H1 (cell line): ENCODE results near the gene GNAT1. TPM values are rescaled to one million over a fixed set of nuclear protein-coding genes. Genes with fewer than 3 reads are reported as not detected.

Experiments used
- CTCF ChIA-PET: fragments of 300-600 bp; sonication (Branson Sonifier 250); formaldehyde crosslinking; loops from one replicate; lab custom pipeline; 2021; ENCODE audit not compliant: partially characterized antibody; lab: Charles Lee
- POLR2A ChIA-PET: fragments of 300-600 bp; sonication (Branson Sonifier 250); formaldehyde crosslinking; loops from one replicate; lab custom pipeline; 2021; ENCODE audit warnings: inconsistent platforms; ENCODE audit not compliant: partially characterized antibody; lab: Charles Lee
- DNase-seq, 2 experiments: peaks; one replicate each; pipeline versions ENCODE4 v3.0.0 to v3.0.0-alpha.2; 2010 to 2022; ENCODE audit warnings: low spot score in 2 of 2, low read depth in 1 of 2, mixed read lengths in 1 of 2
- FAIRE-seq: peaks from 2 replicates; lab custom pipeline; 2011; peaks lifted over from hg19 to GRCh38; lab: Jason Lieb, UNC
- H2AFZ ChIP-seq: 2 replicates; pipeline ENCODE4 v1.8.1; 2012; ENCODE audit warnings: low read length, inconsistent platforms
- H2AK5ac ChIP-seq: 2 replicates; pipeline ENCODE4 v1.6.1; 2013; ENCODE audit warnings: low read depth, low read length
- H2BK120ac ChIP-seq: replicated peaks from 2 replicates; pipeline ENCODE3; 2013; ENCODE audit warnings: low read depth, low read length, inconsistent platforms
- H2BK12ac ChIP-seq: 2 replicates; pipeline ENCODE4 v1.6.1; 2013; ENCODE audit warnings: low read depth, low read length
- H2BK15ac ChIP-seq: 2 replicates; pipeline ENCODE4 v1.6.1; 2013; ENCODE audit warnings: low read length
- H2BK20ac ChIP-seq: 2 replicates; pipeline ENCODE4 v1.6.1; 2013; ENCODE audit warnings: low read length
- H2BK5ac ChIP-seq: 2 replicates; pipeline ENCODE4 v1.6.1; 2013; ENCODE audit warnings: low read depth, low read length
- H3K14ac ChIP-seq: 2 replicates; pipeline ENCODE4 v1.6.1; 2013; ENCODE audit warnings: inconsistent platforms; ENCODE audit not compliant: insufficient read length
- H3K18ac ChIP-seq: 2 replicates; pipeline ENCODE4 v1.6.1; 2013; ENCODE audit warnings: low read length; ENCODE audit errors: extremely low read depth
- H3K23ac ChIP-seq: 2 replicates; pipeline ENCODE4 v1.6.1; 2013; ENCODE audit warnings: inconsistent platforms; ENCODE audit not compliant: insufficient read length
- H3K23me2 ChIP-seq: 2 replicates; pipeline ENCODE4 v1.6.1; 2013; ENCODE audit warnings: low read depth, low read length
- H3K27ac ChIP-seq: 2 replicates; pipeline ENCODE4 v1.6.1; 2011; ENCODE audit warnings: low read depth, low read length, inconsistent platforms
- H3K27me3 ChIP-seq, 4 experiments: replicated peaks in 1 of 4; 1 replicate in 1 of 4; 2 replicates in 3 of 4; pipeline versions ENCODE4 v1.6.1 to v1.8.1; 2011 to 2013; ENCODE audit warnings: low read length in 3 of 4, mild to moderate bottlenecking in 3 of 4, inconsistent platforms in 2 of 4, mixed read lengths in 2 of 4, moderate library complexity in 1 of 4; ENCODE audit not compliant: control insufficient read depth in 3 of 4, insufficient read depth in 3 of 4; ENCODE audit errors: extremely low read depth in 1 of 4
- H3K36me3 ChIP-seq, 4 experiments: 2 replicates each; pipeline versions ENCODE4 v1.6.1 to v1.8.1; 2011 to 2013; ENCODE audit warnings: mild to moderate bottlenecking in 4 of 4, low read length in 3 of 4, moderate library complexity in 2 of 4, control low read depth in 1 of 4, inconsistent platforms in 1 of 4; ENCODE audit not compliant: insufficient read depth in 4 of 4, control insufficient read depth in 2 of 4
- H3K4ac ChIP-seq: replicated peaks from 2 replicates; pipeline ENCODE3; 2013; ENCODE audit warnings: low read length, low read depth, mixed read lengths, inconsistent platforms; ENCODE audit not compliant: insufficient read length
- H3K4me1 ChIP-seq, 4 experiments: replicated peaks in 1 of 4; 1 replicate in 1 of 4; 2 replicates in 3 of 4; pipeline versions ENCODE4 v1.6.1 to v1.8.1; 2011 to 2013; ENCODE audit warnings: low read length in 3 of 4, inconsistent platforms in 2 of 4, mixed read lengths in 1 of 4; ENCODE audit not compliant: insufficient read depth in 4 of 4, control insufficient read depth in 3 of 4
- H3K4me2 ChIP-seq, 2 experiments: 2 replicates each; pipeline versions ENCODE4 v1.6.1 to v1.8.1; 2011 to 2013; ENCODE audit warnings: low read depth in 2 of 2, low read length in 2 of 2, control low read depth in 1 of 2, inconsistent platforms in 1 of 2, mild to moderate bottlenecking in 1 of 2; ENCODE audit not compliant: insufficient read depth in 1 of 2
- H3K4me3 ChIP-seq, 4 experiments: fragments of 200-600, 300-600 bp in 1 of 4; sonication (generic), shearing (Covaris generic), sonication (Bioruptor Twin) in 1 of 4; 2 replicates each; pipeline versions ENCODE4 v1.5.1 to v1.8.1; 2011 to 2016; ENCODE audit warnings: low read length in 4 of 4, low read depth in 3 of 4, control low read depth in 2 of 4, inconsistent platforms in 2 of 4, mild to moderate bottlenecking in 2 of 4, mixed read lengths in 1 of 4, moderate library complexity in 1 of 4; ENCODE audit not compliant: insufficient read depth in 2 of 4; ENCODE audit errors: extremely low read depth in 1 of 4
- H3K56ac ChIP-seq: replicated peaks from 2 replicates; pipeline ENCODE3; 2013; ENCODE audit warnings: low read depth, mild to moderate bottlenecking, mixed read lengths, low read length, inconsistent platforms; ENCODE audit not compliant: insufficient read length
- H3K79me1 ChIP-seq: 2 replicates; pipeline ENCODE4 v1.6.1; 2013; ENCODE audit warnings: low read depth, low read length, control low read depth
- H3K79me2 ChIP-seq, 2 experiments: 2 replicates each; pipeline versions ENCODE4 v1.6.1 to v1.8.1; 2012 to 2013; ENCODE audit warnings: low read length in 2 of 2, mild to moderate bottlenecking in 2 of 2, inconsistent platforms in 1 of 2; ENCODE audit not compliant: insufficient read depth in 2 of 2, control insufficient read depth in 1 of 2
- H3K9ac ChIP-seq, 4 experiments: replicated peaks in 1 of 4; 1 replicate in 1 of 4; 2 replicates in 3 of 4; pipeline versions ENCODE4 v1.6.1 to v1.8.1; 2011 to 2013; ENCODE audit warnings: low read depth in 3 of 4, low read length in 3 of 4, control low read depth in 2 of 4, mild to moderate bottlenecking in 2 of 4, moderate library complexity in 2 of 4, inconsistent platforms in 1 of 4; ENCODE audit errors: extremely low read depth in 1 of 4
- H3K9me3 ChIP-seq, 2 experiments: 2 replicates each; pipeline versions ENCODE4 v1.6.1 to v1.8.1; 2012 to 2013; ENCODE audit warnings: mild to moderate bottlenecking in 2 of 2, moderate library complexity in 2 of 2, control low read depth in 1 of 2, inconsistent platforms in 1 of 2, low read depth in 1 of 2, low read length in 1 of 2, mixed read lengths in 1 of 2; ENCODE audit not compliant: insufficient read depth in 2 of 2
- H4K20me1 ChIP-seq, 2 experiments: replicated peaks in 1 of 2; 2 replicates each; pipeline versions ENCODE3 to v1.8.1; 2011 to 2013; ENCODE audit warnings: inconsistent platforms in 2 of 2, low read length in 2 of 2, mild to moderate bottlenecking in 1 of 2; ENCODE audit not compliant: insufficient read depth in 2 of 2, control insufficient read depth in 1 of 2
- H4K5ac ChIP-seq: 2 replicates; pipeline ENCODE4 v1.6.1; 2013; ENCODE audit warnings: low read length, low read depth, mixed read lengths, inconsistent platforms; ENCODE audit not compliant: insufficient read length
- H4K8ac ChIP-seq: 2 replicates; pipeline ENCODE4 v1.8.0; 2013; ENCODE audit warnings: mild to moderate bottlenecking, moderate library complexity, low read length, inconsistent platforms; ENCODE audit not compliant: insufficient read depth; ENCODE audit errors: extremely low read depth
- H4K91ac ChIP-seq: replicated peaks from 2 replicates; pipeline ENCODE3; 2013; ENCODE audit warnings: low read length, mixed read lengths, inconsistent platforms; ENCODE audit not compliant: insufficient read length
- CBX8 ChIP-seq: fragments of 300-800, 300-1000 bp; sonication (generic); IDR thresholded peaks from 2 replicates; pipeline ENCODE4 v1.7.1; 2016; ENCODE audit warnings: low read depth, low read length, borderline replicate concordance
- GABPA ChIP-seq: IDR thresholded peaks from 2 replicates; pipeline ENCODE4 v1.6.1; 2011; ENCODE audit warnings: mild to moderate bottlenecking, low read length, moderate library complexity, borderline replicate concordance; ENCODE audit not compliant: insufficient read depth
- HDAC6 ChIP-seq: IDR thresholded peaks from one replicate; pipeline ENCODE4 v1.7.1; 2012; ENCODE audit warnings: low read depth, mild to moderate bottlenecking, inconsistent platforms, low read length, moderate library complexity
- KDM1A ChIP-seq: fragments of 200-600, 300-600 bp; sonication (generic); IDR thresholded peaks from 2 replicates; pipeline ENCODE4 v1.7.1; 2016; ENCODE audit warnings: mild to moderate bottlenecking, low read length, borderline replicate concordance
- MAFK ChIP-seq: IDR thresholded peaks from 2 replicates; pipeline ENCODE4 v1.6.1; 2012; ENCODE audit warnings: low read depth, mild to moderate bottlenecking, improper control_type of control experiment, low read length
- NRF1 ChIP-seq: IDR thresholded peaks from 2 replicates; pipeline ENCODE4 v1.6.1; 2011; ENCODE audit warnings: mild to moderate bottlenecking, low read depth, low read length, improper control_type of control experiment
- POLR2A ChIP-seq, 2 experiments: IDR thresholded peaks; 1 replicate in 1 of 2; 2 replicates in 1 of 2; pipeline ENCODE4 v1.6.1; 2011; ENCODE audit warnings: low read depth in 2 of 2, low read length in 2 of 2, mild to moderate bottlenecking in 2 of 2; ENCODE audit errors: control extremely low read depth in 1 of 2
- RAD21 ChIP-seq, 2 experiments: IDR thresholded peaks in 1 of 2; conservative IDR thresholded peaks in 1 of 2; 2 replicates each; pipeline ENCODE4 v1.6.1; 2011; ENCODE audit warnings: low read depth in 2 of 2, low read length in 2 of 2, improper control_type of control experiment in 1 of 2, inconsistent platforms in 1 of 2, mild to moderate bottlenecking in 1 of 2, moderate library complexity in 1 of 2
- RXRA ChIP-seq: IDR thresholded peaks from 2 replicates; pipeline ENCODE4 v1.6.1; 2011; ENCODE audit warnings: low read depth, mild to moderate bottlenecking, low read length, moderate library complexity; ENCODE audit not compliant: insufficient read depth
- SP1 ChIP-seq: IDR thresholded peaks from 2 replicates; pipeline ENCODE4 v1.6.1; 2011; ENCODE audit warnings: low read depth, low read length
- SP4 ChIP-seq: IDR thresholded peaks from 2 replicates; pipeline ENCODE4 v1.6.1; 2012; ENCODE audit warnings: low read length, inconsistent platforms
- SRF ChIP-seq: IDR thresholded peaks from 2 replicates; pipeline ENCODE4 v1.6.1; 2011; ENCODE audit warnings: mild to moderate bottlenecking, low read depth, low read length, moderate library complexity
- ZNF274 ChIP-seq: IDR thresholded peaks from 2 replicates; pipeline ENCODE4 v1.7.0; 2012; ENCODE audit warnings: low read length, borderline replicate concordance; ENCODE audit errors: extremely low read depth
- WGBS, 2 experiments: shearing (Covaris generic) in 1 of 2; methylation state at CpG; one replicate each; pipeline versions ENCODE4 v1.1.6 to v1.1.7; 2013 to 2015; ENCODE audit warnings: low lambda C conversion rate in 2 of 2, mixed read lengths in 2 of 2, inconsistent platforms in 1 of 2, low coverage in 1 of 2, missing lambda C conversion rate in 1 of 2; ENCODE audit not compliant: insufficient replicate concordance in 2 of 2, insufficient coverage in 1 of 2, insufficient read length in 1 of 2; ENCODE audit errors: extremely low coverage in 1 of 2, missing lambda C conversion rate in 1 of 2; 5-methylcytosine and 5-hydroxymethylcytosine counted together
- polyA plus RNA-seq, 7 experiments: library from polyadenylated mRNA; depleted of rRNA in 3 of 7; stranded (reverse) in 5 of 7; unstranded in 2 of 7; fragments of >200 nt in 5 of 7; fragments of 200-250 nt in 2 of 7; gene quantifications; 1 replicate in 5 of 7; 2 replicates in 1 of 7; 4 replicates in 1 of 7; pipeline versions ENCODE4 v1.2.1 to v1.2.3, GENCODE V29; 2011 to 2013; ENCODE audit warnings: missing spikeins in 2 of 7, mixed read lengths in 2 of 7
- total RNA-seq: library from RNA; stranded (reverse); fragmentation: NEBNext Ultra II Directional; extraction: Animal tissue kit (Norgen Biotek cat#: 25700); gene quantifications from 2 replicates; pipeline ENCODE4 v1.2.1, GENCODE V29; 2021
- TF ChIP-seq, protein P1 (sequence below): IDR thresholded peaks from 2 replicates; pipeline ENCODE4 v1.6.1; 2011; ENCODE audit warnings: low read length, improper control_type of control experiment

GNAT1 gene
- total and polyA plus RNA-seq, 2 of the 8 experiments (the other 6 are each of a cell fraction or from before 2014, with no cell fraction given) = 0.08 TPM; not detected in 1

DNA sequence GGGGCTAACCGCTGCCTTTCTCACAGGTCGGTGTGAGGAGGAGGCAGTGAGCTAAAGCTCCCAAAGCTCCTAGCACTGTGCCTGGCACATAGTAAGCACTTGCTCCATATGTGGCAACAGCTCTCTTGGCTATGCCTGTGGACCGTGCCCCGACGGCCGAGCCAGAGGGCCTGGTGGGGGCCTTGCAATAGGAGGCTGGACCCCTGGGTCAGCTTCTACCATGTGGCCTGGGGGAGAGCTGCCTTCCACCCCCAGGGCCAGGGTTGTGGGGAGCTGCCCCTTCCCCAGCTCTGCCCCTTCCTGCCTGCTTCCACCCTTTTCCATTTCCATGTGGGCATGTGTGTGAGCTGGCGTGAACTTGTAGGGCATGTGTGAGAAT is 16.9 kb upstream of the GNAT1 start:
- no peak overlapping the region for H3K56ac ChIP-seq
- no peak overlapping the region for H3K9ac ChIP-seq
- POLR2A ChIA-PET = interaction anchor here (0.5 to 7.2 kb wide), 2 partner anchors 53 to 98 kb away, joined by 3 to 34 read pairs; no protein-coding TSS in a partner anchor
- no peak overlapping the region for H3K4me2 ChIP-seq
- H3K36me3 ChIP-seq = peaks cover 7 to 26% (median 14%) of the 10 kb centered on the region in 4 experiments
- WGBS, 2 experiments = 91% methylated on average over 7 of the region's 7 CpGs; no CpG with 5 or more reads in 1 of the 2 experiments
- H4K91ac ChIP-seq = no peak overlapping the region
- CTCF ChIA-PET = interaction anchor here (0.7 to 25.0 kb wide), 14 partner anchors 9 to 55 kb away, joined by 3 to 299 read pairs (median 6); partner anchors contain the start of gene GNAT1
- no peak overlapping the region for H2AK5ac ChIP-seq
- H3K23ac ChIP-seq = no peak overlapping the region
- H3K27ac ChIP-seq = no peak overlapping the region
- H3K14ac ChIP-seq = no peak overlapping the region
- H3K18ac ChIP-seq = no peak overlapping the region
- H2BK15ac ChIP-seq = no peak overlapping the region
- no peak overlapping the region for H2BK20ac ChIP-seq
- peaks cover 0 to 3% of the 10 kb centered on the region in 2 experiments; a peak in 1 of 4 replicates for H3K79me2 ChIP-seq
- H3K4me1 ChIP-seq = peaks cover 0 to 7% (median 3%) of the 10 kb centered on the region in 4 experiments; a peak in 3 of 7 replicates
- H3K4ac ChIP-seq = no peak overlapping the region
- peaks cover 14% of the 10 kb centered on the region for H3K79me1 ChIP-seq
- no peak overlapping the region for H2BK12ac ChIP-seq
- H2BK5ac ChIP-seq = no peak overlapping the region
- no peak overlapping the region for H4K5ac ChIP-seq
- peaks cover 4 to 16% of the 10 kb centered on the region in 2 experiments for H4K20me1 ChIP-seq
- no peak overlapping the region for H2AFZ ChIP-seq
- no peak overlapping the region for H3K4me3 ChIP-seq
- DNase-seq (no peak), FAIRE-seq (no peak)
- no peaks in the 10 kb centered on the region for H3K23me2 ChIP-seq
- H4K8ac ChIP-seq = no peak overlapping the region
- H3K27me3 ChIP-seq = no peaks in the 10 kb centered on the region
- H3K9me3 ChIP-seq = no peaks in the 10 kb centered on the region
- no peak overlapping the region for H2BK120ac ChIP-seq
- TF ChIP-seq, protein P1, sequence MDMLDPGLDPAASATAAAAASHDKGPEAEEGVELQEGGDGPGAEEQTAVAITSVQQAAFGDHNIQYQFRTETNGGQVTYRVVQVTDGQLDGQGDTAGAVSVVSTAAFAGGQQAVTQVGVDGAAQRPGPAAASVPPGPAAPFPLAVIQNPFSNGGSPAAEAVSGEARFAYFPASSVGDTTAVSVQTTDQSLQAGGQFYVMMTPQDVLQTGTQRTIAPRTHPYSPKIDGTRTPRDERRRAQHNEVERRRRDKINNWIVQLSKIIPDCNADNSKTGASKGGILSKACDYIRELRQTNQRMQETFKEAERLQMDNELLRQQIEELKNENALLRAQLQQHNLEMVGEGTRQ = no peak
- TF ChIP-seq HDAC6 (no peak), SRF (no peak), POLR2A (IDR thresholded peaks at IDR 0.05; ENCODE audit: control extremely low read depth in 1 of 2, low read depth in 2 of 2, low read length in 2 of 2) (no peak), KDM1A (no peak), SP4 (no peak), ZNF274 (no peak), RAD21 (IDR thresholded peaks at IDR 0.05 in 1 of 2, conservative IDR thresholded peaks at IDR 0.05 in 1 of 2; ENCODE audit: low read depth in 2 of 2, low read length in 2 of 2) (no peak), MAFK (no peak), RXRA (no peak), CBX8 (no peak), GABPA (no peak), SP1 (no peak), NRF1 (no peak)
